Uterus (tissue), 4 donors: ENCODE data around the gene EXOC3L2. TPM values are rescaled to one million over a fixed set of nuclear protein-coding genes. Genes with fewer than 3 reads are reported as not detected.

Source experiments
- DNase-seq, 2 donors: peaks; one replicate each; pipeline ENCODE4 v3.0.0-alpha.2; 2019 to 2020
- H3K27ac ChIP-seq, 2 donors: fragments of 200-600 bp; sonication (generic); 1 replicate in 1 of 2; 2 replicates in 1 of 2; pipeline ENCODE4 v1.5.1; 2016 to 2018
- H3K27me3 ChIP-seq, 2 donors: fragments of 200-600 bp; sonication (generic); one replicate each; pipeline ENCODE4 v1.5.1; 2018 to 2019; ENCODE audit warnings: control low read depth in 1 of 2
- H3K36me3 ChIP-seq, 2 donors: fragments of 200-600 bp; sonication (generic); one replicate each; pipeline ENCODE4 v1.5.1; 2019; ENCODE audit warnings: control low read depth in 1 of 2
- H3K4me1 ChIP-seq, 2 donors: fragments of 200-600 bp; sonication (generic); one replicate each; pipeline ENCODE4 v1.5.1; 2018 to 2019; ENCODE audit warnings: control low read depth in 1 of 2
- H3K4me3 ChIP-seq, 2 donors: fragments of 200-600 bp; sonication (generic); 1 replicate in 1 of 2; 2 replicates in 1 of 2; pipeline ENCODE4 v1.5.1; 2018 to 2019; ENCODE audit warnings: mild to moderate bottlenecking in 1 of 2
- H3K9me3 ChIP-seq, 2 donors: fragments of 200-600 bp; sonication (generic); one replicate each; pipeline ENCODE4 v1.5.1; 2019; ENCODE audit warnings: control low read depth in 1 of 2
- POLR2A ChIP-seq, 2 donors: fragments of 450-650 bp; IDR thresholded peaks; one replicate each; pipeline ENCODE4 v1.6.1; 2016; ENCODE audit warnings: antibody characterized with exemption in 2 of 2, mild to moderate bottlenecking in 1 of 2, moderate library complexity in 1 of 2
- intact Hi-C: fragments of 100-400 bp; cut with DNase I; formaldehyde crosslinking; loops from one replicate; pipeline ENCODE4 v1.15.1; 2023; ENCODE audit warnings: low total_unique reads
- total RNA-seq, 4 donors: library from RNA; depleted of rRNA in 3 of 4; stranded (reverse); fragments of >200 nt in 3 of 4; gene quantifications; one replicate each; pipeline versions ENCODE4 v1.1.0 to v1.2.4, GENCODE V29; 2014 to 2023
- TF ChIP-seq, protein P1 (sequence below), 4 experiments: fragments of 200-600 bp in 2 of 4; fragments of 450-650 bp in 2 of 4; sonication (generic) in 2 of 4; IDR thresholded peaks; one replicate each; pipeline ENCODE4 v1.5.1; 2016 to 2019; ENCODE audit warnings: antibody characterized with exemption in 4 of 4, mild to moderate bottlenecking in 2 of 4, moderate library complexity in 1 of 4
- donor health status: DM: yes; HTN: yes; CAD: no.

Gene EXOC3L2
- total RNA-seq, 4 donors from 2014 or later: 2.4 to 7.2 (median 6.4) TPM

GRCh38 chr19:45217193-45217956, 27.8 kb downstream of the EXOC3L2 start:
- Histone ChIP-seq H3K4me3 (no peak overlapping the region), H3K9me3 (no peaks in the 10 kb centered on the region), H3K27me3 (peaks cover 8 to 14% of the 10 kb centered on the region in 2 donors), H3K27ac (no peak overlapping the region), H3K4me1 (no peaks in the 10 kb centered on the region), H3K36me3 (no peaks in the 10 kb centered on the region)
- TF ChIP-seq POLR2A (IDR thresholded peaks at IDR 0.05): no peak
- intact Hi-C loops: no loop called here
- no peak for DNase-seq

DNA sequence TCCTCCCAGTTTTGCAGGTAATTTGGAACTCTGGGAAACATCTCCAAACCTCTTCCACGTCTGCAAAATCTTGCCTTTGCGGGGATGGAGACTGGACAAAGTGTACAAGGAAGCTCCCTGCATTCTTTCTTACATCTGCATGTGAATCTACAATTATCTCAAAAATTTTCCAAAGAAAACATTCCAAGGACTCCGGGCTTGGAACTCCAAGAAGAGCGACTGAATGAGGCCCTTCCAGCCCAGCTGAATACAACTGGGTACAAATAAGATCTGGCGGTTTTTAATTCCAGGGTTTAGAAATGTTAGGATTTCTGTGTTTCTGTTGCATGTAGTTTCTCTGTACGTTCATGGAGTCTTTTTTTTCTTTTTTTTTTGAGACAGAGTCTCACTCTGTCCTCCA, 28.5 kb downstream of the EXOC3L2 start:
- intact Hi-C loops: no loop called here
- Histone ChIP-seq H3K27ac (no peak overlapping the region), H3K4me1 (no peaks in the 10 kb centered on the region), H3K36me3 (no peaks in the 10 kb centered on the region), H3K4me3 (no peak overlapping the region), H3K27me3 (peaks cover 8 to 14% of the 10 kb centered on the region in 2 donors), H3K9me3 (no peaks in the 10 kb centered on the region)
- TF ChIP-seq, protein P1, sequence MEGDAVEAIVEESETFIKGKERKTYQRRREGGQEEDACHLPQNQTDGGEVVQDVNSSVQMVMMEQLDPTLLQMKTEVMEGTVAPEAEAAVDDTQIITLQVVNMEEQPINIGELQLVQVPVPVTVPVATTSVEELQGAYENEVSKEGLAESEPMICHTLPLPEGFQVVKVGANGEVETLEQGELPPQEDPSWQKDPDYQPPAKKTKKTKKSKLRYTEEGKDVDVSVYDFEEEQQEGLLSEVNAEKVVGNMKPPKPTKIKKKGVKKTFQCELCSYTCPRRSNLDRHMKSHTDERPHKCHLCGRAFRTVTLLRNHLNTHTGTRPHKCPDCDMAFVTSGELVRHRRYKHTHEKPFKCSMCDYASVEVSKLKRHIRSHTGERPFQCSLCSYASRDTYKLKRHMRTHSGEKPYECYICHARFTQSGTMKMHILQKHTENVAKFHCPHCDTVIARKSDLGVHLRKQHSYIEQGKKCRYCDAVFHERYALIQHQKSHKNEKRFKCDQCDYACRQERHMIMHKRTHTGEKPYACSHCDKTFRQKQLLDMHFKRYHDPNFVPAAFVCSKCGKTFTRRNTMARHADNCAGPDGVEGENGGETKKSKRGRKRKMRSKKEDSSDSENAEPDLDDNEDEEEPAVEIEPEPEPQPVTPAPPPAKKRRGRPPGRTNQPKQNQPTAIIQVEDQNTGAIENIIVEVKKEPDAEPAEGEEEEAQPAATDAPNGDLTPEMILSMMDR (IDR thresholded peaks at IDR 0.05): no peak
- no peak for TF ChIP-seq POLR2A (IDR thresholded peaks at IDR 0.05)
- no peak for DNase-seq

GRCh38 chr19:45215391-45216191, 29.6 kb downstream of the EXOC3L2 start:
- intact Hi-C loops: no loop called here
- peak in 1 of 2 donors; percentile 21 for DNase-seq
- Histone ChIP-seq H3K27me3 (peaks cover 8 to 14% of the 10 kb centered on the region in 2 donors), H3K27ac (peak overlapping the region in 1 of 2 donors; percentile 24), H3K4me3 (no peak overlapping the region), H3K4me1 (no peaks in the 10 kb centered on the region), H3K36me3 (no peaks in the 10 kb centered on the region), H3K9me3 (no peaks in the 10 kb centered on the region)
- no peak for TF ChIP-seq POLR2A (IDR thresholded peaks at IDR 0.05)
- TF ChIP-seq, protein P1 (IDR thresholded peaks at IDR 0.05): no peak

- no peak for DNase-seq
- Histone ChIP-seq H3K9me3 (no peaks in the 10 kb centered on the region), H3K27me3 (peaks cover 8 to 14% of the 10 kb centered on the region in 2 donors), H3K4me3 (no peak overlapping the region), H3K27ac (peak overlapping the region; percentile 30 to 55), H3K4me1 (no peaks in the 10 kb centered on the region), H3K36me3 (no peaks in the 10 kb centered on the region)
- intact Hi-C loops: no loop called here
- TF ChIP-seq, protein P1 (IDR thresholded peaks at IDR 0.05): no peak
- TF ChIP-seq POLR2A (IDR thresholded peaks at IDR 0.05): no peak
Measured at GRCh38 chr19:45213031-45213430, 32.2 kb downstream of the EXOC3L2 start.

- Histone ChIP-seq H3K36me3 (no peaks in the 10 kb centered on the region), H3K9me3 (no peaks in the 10 kb centered on the region), H3K27ac (peak overlapping the region; percentile 30 to 41), H3K4me1 (no peaks in the 10 kb centered on the region), H3K4me3 (no peak overlapping the region), H3K27me3 (peaks cover 0 to 11% of the 10 kb centered on the region in 2 donors)
- intact Hi-C loops: no loop called here
- no peak for TF ChIP-seq POLR2A (IDR thresholded peaks at IDR 0.05)
- TF ChIP-seq, protein P1 (IDR thresholded peaks at IDR 0.05): no peak
- DNase-seq: peak; percentile 34 to 77
Measured at GRCh38 chr19:45211751-45212381, 33.3 kb downstream of the EXOC3L2 start.
